KMS-11 (cell line): Measurements from ENCODE around the gene MYZAP.

Source experiments
- H2AFZ ChIP-seq: fragments of 200-600 bp; sonication (generic); 2 replicates; pipeline ENCODE4 v1.6.1; 2016; ENCODE audit warnings: antibody characterized with exemption, mixed run types, low read depth
- H3K27ac ChIP-seq: fragments of 200-600 bp; sonication (generic); 2 replicates; pipeline ENCODE4 v1.6.1; 2016; ENCODE audit warnings: mild to moderate bottlenecking, mixed run types
- H3K27me3 ChIP-seq: fragments of 200-600 bp; sonication (generic); 2 replicates; pipeline ENCODE4 v1.6.1; 2017; ENCODE audit warnings: mild to moderate bottlenecking, low read depth, mixed run types, moderate library complexity; ENCODE audit not compliant: insufficient read depth
- H3K36me3 ChIP-seq: fragments of 200-600 bp; sonication (generic); 2 replicates; pipeline ENCODE4 v1.6.1; 2017; ENCODE audit warnings: mild to moderate bottlenecking, mixed run types; ENCODE audit not compliant: insufficient read depth
- H3K4me1 ChIP-seq: fragments of 200-600 bp; sonication (generic); 2 replicates; pipeline ENCODE4 v1.6.1; 2016; ENCODE audit warnings: mild to moderate bottlenecking, low read depth, mixed run types; ENCODE audit not compliant: poor library complexity, severe bottlenecking
- H3K4me2 ChIP-seq: fragments of 200-600 bp; sonication (generic); 2 replicates; pipeline ENCODE4 v1.7.0; 2016; ENCODE audit warnings: mild to moderate bottlenecking, mixed run types
- H3K4me3 ChIP-seq: fragments of 200-600 bp; sonication (generic); IDR thresholded peaks from 2 replicates; pipeline ENCODE4 v1.6.1; 2017; ENCODE audit warnings: low read depth, low read length, mixed read lengths; ENCODE audit not compliant: insufficient read depth
- H3K79me2 ChIP-seq: fragments of 200-600 bp; sonication (generic); 2 replicates; pipeline ENCODE4 v1.6.1; 2016; ENCODE audit warnings: low read depth, mixed run types; ENCODE audit not compliant: insufficient read depth
- H3K9ac ChIP-seq: fragments of 200-600 bp; sonication (generic); 2 replicates; pipeline ENCODE4 v1.6.1; 2016; ENCODE audit warnings: mild to moderate bottlenecking, mixed run types
- H4K20me1 ChIP-seq: fragments of 200-600 bp; sonication (generic); 2 replicates; pipeline ENCODE4 v1.6.1; 2016; ENCODE audit warnings: mild to moderate bottlenecking, mixed run types; ENCODE audit not compliant: insufficient read depth
- CTCF ChIP-seq: fragments of 200-600 bp; sonication (generic); conservative IDR thresholded peaks from 2 replicates; pipeline ENCODE4 v1.6.1; 2017; ENCODE audit warnings: low read depth, mild to moderate bottlenecking, antibody characterized with exemption, low read length, moderate library complexity, mixed read lengths

Gene MYZAP

GRCh38 chr15:57720867-57721266 lies 129.2 kb downstream of the MYZAP start:
- no peaks in the 10 kb centered on the region for H3K36me3 ChIP-seq
- H3K27ac ChIP-seq, result no peak overlapping the region
- H3K79me2 ChIP-seq, result no peaks in the 10 kb centered on the region
- no peak overlapping the region for H3K4me3 ChIP-seq
- H3K4me1 ChIP-seq, result no peaks in the 10 kb centered on the region
- no peak overlapping the region for H2AFZ ChIP-seq
- no peak overlapping the region for H3K4me2 ChIP-seq
- no peaks in the 10 kb centered on the region for H3K27me3 ChIP-seq
- no peak for TF ChIP-seq CTCF
- no peak overlapping the region for H3K9ac ChIP-seq
- H4K20me1 ChIP-seq, result no peaks in the 10 kb centered on the region

GRCh38 chr15:57726411-57726810 lies 134.7 kb downstream of the MYZAP start:
- TF ChIP-seq CTCF, result no peak
- H3K79me2 ChIP-seq, result no peaks in the 10 kb centered on the region
- no peaks in the 10 kb centered on the region for H3K36me3 ChIP-seq
- H3K4me3 ChIP-seq, result no peak overlapping the region
- H3K4me1 ChIP-seq, result no peaks in the 10 kb centered on the region
- H4K20me1 ChIP-seq, result no peaks in the 10 kb centered on the region
- no peak overlapping the region for H3K9ac ChIP-seq
- no peak overlapping the region for H3K27ac ChIP-seq
- no peaks in the 10 kb centered on the region for H3K27me3 ChIP-seq
- H3K4me2 ChIP-seq, result no peak overlapping the region
- H2AFZ ChIP-seq, result no peak overlapping the region

GRCh38 chr15:57727031-57727430 lies 135.3 kb downstream of the MYZAP start:
- H3K9ac ChIP-seq, result no peak overlapping the region
- H3K79me2 ChIP-seq, result no peaks in the 10 kb centered on the region
- H3K36me3 ChIP-seq, result no peaks in the 10 kb centered on the region
- no peak overlapping the region for H3K27ac ChIP-seq
- H3K4me2 ChIP-seq, result no peak overlapping the region
- H2AFZ ChIP-seq, result no peak overlapping the region
- H3K27me3 ChIP-seq, result no peaks in the 10 kb centered on the region
- H4K20me1 ChIP-seq, result no peaks in the 10 kb centered on the region
- no peaks in the 10 kb centered on the region for H3K4me1 ChIP-seq
- TF ChIP-seq CTCF, result no peak
- no peak overlapping the region for H3K4me3 ChIP-seq

- Histone ChIP-seq H3K27ac (no peak overlapping the region), H3K9ac (no peak overlapping the region), H2AFZ (no peak overlapping the region), H3K4me3 (no peak overlapping the region), H3K79me2 (no peaks in the 10 kb centered on the region), H3K4me2 (no peak overlapping the region), H4K20me1 (no peaks in the 10 kb centered on the region), H3K4me1 (no peaks in the 10 kb centered on the region), H3K36me3 (no peaks in the 10 kb centered on the region), H3K27me3 (no peaks in the 10 kb centered on the region)
- TF ChIP-seq CTCF, result no peak
Measured at GRCh38 chr15:57728436-57728835, 136.7 kb downstream of the MYZAP start.

GRCh38 chr15:57730876-57731275 lies 139.2 kb downstream of the MYZAP start:
- no peaks in the 10 kb centered on the region for H3K79me2 ChIP-seq
- H4K20me1 ChIP-seq, result no peaks in the 10 kb centered on the region
- no peak overlapping the region for H3K4me3 ChIP-seq
- no peak overlapping the region for H2AFZ ChIP-seq
- no peaks in the 10 kb centered on the region for H3K27me3 ChIP-seq
- H3K36me3 ChIP-seq, result no peaks in the 10 kb centered on the region
- H3K4me1 ChIP-seq, result no peaks in the 10 kb centered on the region
- H3K4me2 ChIP-seq, result no peak overlapping the region
- no peak overlapping the region for H3K27ac ChIP-seq
- H3K9ac ChIP-seq, result no peak overlapping the region
- TF ChIP-seq CTCF, result no peak
